ENCODE measurements around the gene NXN. TPM values are rescaled to one million over a fixed set of nuclear protein-coding genes. Genes with fewer than 3 reads are reported as not detected.
"Not testable (repeated sequence)": the region's sequence is repeated elsewhere in the genome, so short reads cannot be mapped to it uniquely, and the experiment has no call there.

The NXN gene
- total RNA-seq, 4 donors from 2014 or later, result 18.9 to 47.2 (median 33.4) TPM

GRCh38 chr17:973053-973452 is 6.5 kb downstream of the NXN start:
- WGBS, result 51% methylated on average over 10 of the region's 12 CpGs
- no peak for DNase-seq (ENCODE audit: low spot score in 2 of 2)
- Histone ChIP-seq H3K4me3 (no peak overlapping the region), H3K4me1 (peaks cover 34% of the 10 kb centered on the region), H3K27ac (peak overlapping the region; percentile 45), H3K27me3 (no peaks in the 10 kb centered on the region), H3K9me3 (no peaks in the 10 kb centered on the region), H3K36me3 (no peaks in the 10 kb centered on the region)
- TF ChIP-seq POLR2A (IDR thresholded peaks at IDR 0.05) (no peak), POLR2AphosphoS5 (IDR thresholded peaks at IDR 0.05) (no peak), CTCF (IDR thresholded peaks at IDR 0.05) (no peak), EP300 (IDR thresholded peaks at IDR 0.05) (no peak)

DNA sequence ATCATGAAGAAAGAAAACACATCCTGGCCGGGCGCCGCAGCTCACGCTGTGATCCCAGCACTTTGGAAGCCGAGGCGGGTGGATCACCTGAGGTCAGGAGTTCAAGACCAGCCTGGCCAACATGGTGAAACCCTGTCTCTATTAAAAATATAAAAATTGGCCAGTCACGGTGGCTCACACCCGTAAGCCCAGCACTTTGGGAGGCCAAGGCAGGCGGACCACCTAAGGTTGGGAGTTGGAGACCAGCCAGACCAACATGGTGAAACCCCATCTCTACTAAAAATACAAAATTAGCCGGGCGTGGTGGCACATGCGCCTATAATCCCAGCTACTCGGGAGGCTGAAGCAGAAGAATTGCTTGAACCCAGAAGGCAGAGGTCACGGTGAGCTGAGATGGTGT is 7.7 kb downstream of the NXN start:
- not testable (repeated sequence) for H3K27me3 ChIP-seq; H3K4me3 ChIP-seq; DNase-seq (ENCODE audit: low spot score in 2 of 2); H3K27ac ChIP-seq; H3K36me3 ChIP-seq; H3K9me3 ChIP-seq
- H3K4me1 ChIP-seq, result peaks cover 24% of the 10 kb centered on the region
- 92% methylated on average over 14 of the region's 14 CpGs for WGBS

DNA sequence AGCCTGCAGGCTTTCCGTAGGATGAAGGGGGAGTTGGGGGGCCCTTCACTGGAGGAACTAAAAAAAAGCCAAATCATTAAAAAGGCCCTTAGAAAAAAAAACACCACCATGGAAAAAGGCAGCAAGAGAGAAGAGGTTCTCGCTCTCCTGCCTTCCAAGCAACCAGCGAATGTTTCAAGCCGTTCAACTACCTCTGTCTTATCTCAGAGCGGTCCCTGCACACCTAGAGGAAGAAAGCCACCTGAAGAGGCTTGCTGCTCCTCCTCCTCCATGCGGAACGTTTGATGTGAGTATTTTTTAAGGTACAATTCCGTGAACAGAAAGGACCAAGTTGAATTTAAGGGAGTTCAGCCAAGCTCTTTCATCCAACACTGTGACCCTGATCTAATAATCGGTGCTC is 9.2 kb downstream of the NXN start:
- 86% methylated on average over 9 of the region's 9 CpGs for WGBS
- no peak overlapping the region for H3K4me3 ChIP-seq
- H3K27me3 ChIP-seq, result no peaks in the 10 kb centered on the region
- H3K27ac ChIP-seq, result peak overlapping the region; percentile 13
- H3K9me3 ChIP-seq, result no peaks in the 10 kb centered on the region
- no peak for DNase-seq (ENCODE audit: low spot score in 2 of 2)
- no peaks in the 10 kb centered on the region for H3K36me3 ChIP-seq
- H3K4me1 ChIP-seq, result peaks cover 11% of the 10 kb centered on the region
- no peak for TF ChIP-seq POLR2AphosphoS5 (IDR thresholded peaks at IDR 0.05)
- no peak for TF ChIP-seq POLR2A (IDR thresholded peaks at IDR 0.05)
- TF ChIP-seq CTCF (IDR thresholded peaks at IDR 0.05), result no peak
- no peak for TF ChIP-seq EP300 (IDR thresholded peaks at IDR 0.05)

GRCh38 chr17:969811-970355 is 9.7 kb downstream of the NXN start:
- no peak for TF ChIP-seq EP300 (IDR thresholded peaks at IDR 0.05)
- no peak for TF ChIP-seq CTCF (IDR thresholded peaks at IDR 0.05)
- TF ChIP-seq POLR2AphosphoS5 (IDR thresholded peaks at IDR 0.05), result no peak
- TF ChIP-seq POLR2A (IDR thresholded peaks at IDR 0.05), result no peak
- no peaks in the 10 kb centered on the region for H3K27me3 ChIP-seq
- peaks cover 8% of the 10 kb centered on the region for H3K4me1 ChIP-seq
- no peaks in the 10 kb centered on the region for H3K9me3 ChIP-seq
- no peaks in the 10 kb centered on the region for H3K36me3 ChIP-seq
- no peak for DNase-seq (ENCODE audit: low spot score in 2 of 2)
- WGBS, result 53% methylated on average over 18 of the region's 18 CpGs
- no peak overlapping the region for H3K4me3 ChIP-seq
- H3K27ac ChIP-seq, result peak overlapping the region; percentile 13

DNA sequence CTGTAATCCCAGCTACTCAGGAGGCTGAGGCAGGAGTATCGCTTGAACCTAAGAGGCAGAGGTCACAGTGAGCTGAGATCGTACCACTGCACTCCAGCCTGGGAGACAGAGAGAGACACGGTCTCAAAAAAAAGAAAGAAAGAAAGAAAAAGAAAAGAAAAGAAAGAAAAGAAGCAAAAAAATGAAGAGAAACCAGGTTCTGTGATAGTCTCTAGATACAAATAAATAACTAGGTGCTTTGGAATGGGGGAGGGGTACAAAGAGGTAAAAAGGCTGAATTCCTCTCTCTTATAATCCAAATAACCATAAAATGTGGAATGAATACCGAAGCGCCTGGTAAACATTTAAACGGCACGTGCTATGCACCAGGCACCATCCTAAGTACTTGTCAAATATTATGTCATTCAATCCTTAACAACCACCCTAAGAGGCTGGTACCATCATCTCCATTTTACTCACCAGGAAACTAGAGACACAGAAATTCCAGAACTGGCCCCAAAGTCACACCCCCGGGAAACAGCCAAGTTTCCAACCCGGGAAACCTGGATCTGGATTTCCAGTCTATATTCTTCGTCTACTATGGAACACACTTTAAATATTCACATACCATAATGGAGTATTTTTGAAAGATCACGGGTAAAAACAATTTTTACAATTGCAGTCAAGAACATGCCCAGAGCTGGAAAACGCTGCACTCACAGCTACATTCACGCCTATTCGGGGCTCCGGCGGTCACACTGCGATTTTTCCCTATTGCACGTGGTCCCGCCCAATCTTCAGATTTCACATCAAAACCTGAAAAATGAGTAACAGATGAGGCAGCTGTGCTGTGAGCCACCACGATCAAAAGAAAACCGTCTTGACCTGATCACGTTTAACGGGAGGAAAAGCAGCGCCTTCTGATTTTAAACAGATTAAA is 10.5 kb downstream of the NXN start:
- no peaks in the 10 kb centered on the region for H3K36me3 ChIP-seq
- no peak overlapping the region for H3K27ac ChIP-seq
- 73% methylated on average over 24 of the region's 24 CpGs for WGBS
- no peaks in the 10 kb centered on the region for H3K9me3 ChIP-seq
- H3K4me1 ChIP-seq, result peaks cover 11% of the 10 kb centered on the region
- H3K4me3 ChIP-seq, result no peak overlapping the region
- H3K27me3 ChIP-seq, result no peaks in the 10 kb centered on the region
- no peak for TF ChIP-seq CTCF (IDR thresholded peaks at IDR 0.05)
- no peak for DNase-seq (ENCODE audit: low spot score in 2 of 2)
